Tibial nerve (tissue), 4 donors: ENCODE results near the gene CXCR6.

Experiments
- CTCF ChIP-seq, 5 experiments: fragments of 200-600 bp in 3 of 5; fragments of 450-650 bp in 2 of 5; sonication (generic) in 3 of 5; IDR thresholded peaks; one replicate each; pipeline ENCODE4 v1.5.1; 2016 to 2019; ENCODE audit warnings: antibody characterized with exemption in 5 of 5, mild to moderate bottlenecking in 3 of 5, moderate library complexity in 2 of 5
- EP300 ChIP-seq, 2 donors: sonication (generic); formaldehyde crosslinking; IDR thresholded peaks; one replicate each; pipeline ENCODE4 v1.6.1; 2017; ENCODE audit warnings: antibody characterized with exemption in 2 of 2, mild to moderate bottlenecking in 1 of 2
- POLR2A ChIP-seq, 2 donors: fragments of 450-650 bp; IDR thresholded peaks; one replicate each; pipeline ENCODE4 v1.6.1; 2017; ENCODE audit warnings: antibody characterized with exemption in 2 of 2, mild to moderate bottlenecking in 2 of 2, moderate library complexity in 2 of 2

GRCh38 chr3:45981346-45982074 lies 38.2 kb downstream of the CXCR6 start:
- TF ChIP-seq CTCF (IDR thresholded peaks at IDR 0.05) (no peak), POLR2A (IDR thresholded peaks at IDR 0.05) (no peak), EP300 (IDR thresholded peaks at IDR 0.05) (no peak)
